Globus pallidus (tissue), 1 donor: ENCODE measurements around the gene SLC22A25.
"Not testable (repeated sequence)": the region's sequence is repeated elsewhere in the genome, so short reads cannot be mapped to it uniquely, and the experiment has no call there.

Source experiments
- DNase-seq: peaks from one replicate; pipeline ENCODE4 v3.0.0-alpha.2; 2015; ENCODE audit warnings: low spot score

The SLC22A25 gene

DNA sequence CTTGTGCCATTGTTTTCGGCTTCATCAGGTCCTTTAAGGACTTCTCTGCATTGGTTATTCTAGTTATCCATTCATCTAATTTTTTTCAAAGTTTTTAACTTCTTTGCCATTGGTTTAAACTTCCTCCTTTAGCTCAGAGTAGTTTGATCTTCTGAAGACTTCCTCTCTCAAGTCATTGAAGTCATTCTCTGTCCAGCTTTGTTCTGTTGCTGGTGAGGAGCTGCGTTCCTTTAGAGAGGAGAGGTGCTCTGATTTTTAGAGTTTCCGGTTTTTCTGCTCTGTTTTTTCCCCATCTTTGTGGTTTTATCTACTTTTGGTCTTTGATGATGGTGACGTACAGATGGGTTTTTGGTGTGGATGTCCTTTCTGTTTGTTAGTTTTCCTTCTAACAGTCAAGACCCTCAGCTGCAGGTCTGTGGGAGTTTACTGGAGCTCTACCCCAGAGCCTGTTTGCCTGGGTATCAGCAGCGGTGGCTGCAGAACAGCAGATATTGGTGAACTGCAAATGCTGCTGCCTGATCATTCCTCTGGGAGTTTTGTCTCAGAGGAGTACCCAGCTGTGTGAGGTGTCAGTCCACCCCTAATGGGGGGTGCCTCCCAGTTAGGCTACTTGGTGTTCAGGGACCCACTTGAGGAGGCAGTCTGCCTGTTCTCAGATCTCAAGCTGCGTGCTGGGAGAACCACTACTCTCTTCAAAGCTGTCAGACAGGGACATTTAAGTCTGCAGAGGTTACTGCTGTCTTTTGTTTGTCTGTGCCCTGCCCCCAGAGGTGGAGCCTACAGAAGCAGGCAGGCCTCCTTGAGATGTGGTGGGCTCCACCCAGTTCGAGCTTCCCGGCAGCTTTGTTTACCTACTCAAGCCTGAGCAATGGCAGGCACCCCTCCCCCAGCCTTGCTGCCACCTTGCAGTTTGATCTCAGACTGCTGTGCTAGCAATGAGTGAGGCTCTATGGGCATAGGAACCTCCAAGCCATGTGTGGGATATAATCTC is 7.6 kb downstream of the SLC22A25 start:
- not testable (repeated sequence) for DNase-seq

DNA sequence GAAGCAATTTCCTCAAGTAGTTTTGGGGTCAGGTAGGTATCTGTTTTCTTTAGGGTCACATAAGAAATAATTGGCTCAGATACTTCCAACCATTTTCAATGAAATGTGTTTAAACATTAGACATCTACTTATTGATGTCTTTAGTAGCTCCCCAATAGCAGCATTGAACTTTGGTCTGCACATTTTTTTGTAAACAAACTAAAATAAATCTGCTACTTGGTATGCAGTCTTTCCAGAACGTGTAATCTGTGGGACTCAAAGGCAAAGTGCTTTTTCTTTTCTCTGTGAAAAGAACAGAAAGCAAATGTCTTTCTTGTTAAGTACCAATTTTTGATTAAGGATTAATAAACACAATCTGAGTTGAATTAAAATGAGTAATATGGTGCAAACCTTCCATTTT is 13.6 kb downstream of the SLC22A25 start:
- no peak for DNase-seq

DNA sequence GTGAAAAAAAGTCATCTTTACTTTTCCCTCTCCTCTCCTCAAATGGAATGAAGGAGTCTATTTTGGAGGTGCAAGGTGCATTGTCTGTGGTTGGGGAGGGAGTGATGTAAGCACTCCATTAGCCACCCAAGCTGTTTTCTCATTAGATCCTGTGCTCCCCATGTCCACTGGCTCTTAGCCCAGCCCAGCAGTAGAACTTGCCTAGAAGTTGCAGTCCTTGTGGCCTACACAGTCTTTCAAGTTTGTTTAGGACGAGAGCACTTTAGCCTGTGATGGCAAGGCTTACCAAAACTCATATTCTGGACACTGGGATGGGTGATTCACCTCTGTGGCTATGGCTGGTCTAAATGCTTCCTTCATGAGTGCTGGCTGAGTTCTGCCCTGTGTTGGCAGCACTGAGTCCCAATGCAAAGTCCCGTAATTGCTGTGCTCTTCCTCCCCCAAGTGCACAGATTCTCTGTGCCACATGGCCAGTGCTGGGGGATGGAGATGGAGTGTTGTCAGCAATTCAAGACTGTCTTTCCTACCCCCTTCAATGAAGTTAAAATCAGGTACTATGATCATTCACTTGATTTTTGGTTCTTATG is 15.8 kb downstream of the SLC22A25 start:
- no peak for DNase-seq

DNA sequence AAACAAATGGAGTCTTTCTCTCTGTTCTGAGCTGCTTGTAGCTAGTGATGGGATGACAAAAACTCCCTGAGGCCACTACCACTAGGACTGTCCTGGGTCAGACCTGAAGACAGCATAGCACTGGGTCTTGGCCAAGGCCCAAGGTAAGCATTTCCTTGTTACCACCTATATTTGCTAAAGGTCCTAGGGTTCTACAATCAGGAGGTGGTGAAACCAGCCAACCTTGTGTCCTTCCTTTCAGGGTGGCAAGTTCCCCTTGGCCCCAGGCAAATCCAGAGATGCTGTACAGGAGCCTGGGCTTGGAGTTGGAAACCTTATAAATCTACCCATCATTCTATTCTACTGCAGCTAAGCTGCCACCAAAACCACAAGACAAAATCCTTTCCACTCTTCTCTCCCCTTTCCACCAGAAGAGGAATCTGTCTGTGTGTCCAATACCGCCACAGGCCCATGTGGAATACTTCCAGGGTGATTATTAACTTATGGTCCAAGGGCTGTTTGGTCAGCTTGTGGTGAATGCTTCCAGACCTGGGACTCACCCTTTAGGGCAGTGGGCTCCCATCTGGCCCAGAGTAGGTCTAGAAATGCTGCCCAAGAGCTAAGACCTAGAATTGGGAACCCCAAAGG is 16.8 kb downstream of the SLC22A25 start:
- no peak for DNase-seq

DNA sequence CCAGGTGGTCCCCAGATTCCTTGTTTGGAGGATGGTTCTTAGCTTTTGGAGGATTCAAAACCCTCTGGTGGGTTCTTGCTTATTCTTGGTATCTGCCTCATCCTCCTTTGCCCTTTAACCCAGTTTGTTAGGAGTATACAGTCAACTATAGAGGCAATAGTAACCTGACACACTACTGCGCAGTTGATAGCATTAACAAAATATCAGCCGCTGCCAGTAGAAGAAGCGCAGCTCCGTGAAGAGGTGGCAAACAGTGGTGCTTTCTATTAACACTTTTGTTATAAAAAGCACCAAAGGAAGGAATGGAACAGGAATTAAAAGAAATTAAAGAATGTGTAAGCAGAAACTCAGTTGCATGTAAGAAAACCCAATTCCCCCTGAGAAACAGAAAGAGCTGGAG is 29.3 kb downstream of the SLC22A25 start:
- no peak for DNase-seq

DNA sequence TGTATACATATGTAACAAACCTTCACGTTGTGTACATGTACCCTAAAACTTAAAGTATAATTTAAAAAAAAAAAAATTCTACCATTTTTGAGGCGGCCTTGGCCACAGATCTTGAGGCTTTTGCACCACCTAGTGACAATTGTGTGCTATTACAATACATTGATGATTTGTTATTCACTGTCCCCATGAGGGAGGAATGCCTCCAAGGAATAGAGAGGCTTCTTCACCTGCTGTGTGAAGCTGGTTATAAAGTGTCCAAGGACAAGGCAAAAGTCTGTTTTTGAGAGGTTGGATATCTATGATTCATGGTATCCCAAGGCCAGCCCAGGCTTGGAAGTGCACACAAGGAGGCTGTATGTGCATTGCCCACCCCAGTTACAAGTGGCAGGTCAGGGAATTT is 30.7 kb downstream of the SLC22A25 start:
- DNase-seq: no peak

DNA sequence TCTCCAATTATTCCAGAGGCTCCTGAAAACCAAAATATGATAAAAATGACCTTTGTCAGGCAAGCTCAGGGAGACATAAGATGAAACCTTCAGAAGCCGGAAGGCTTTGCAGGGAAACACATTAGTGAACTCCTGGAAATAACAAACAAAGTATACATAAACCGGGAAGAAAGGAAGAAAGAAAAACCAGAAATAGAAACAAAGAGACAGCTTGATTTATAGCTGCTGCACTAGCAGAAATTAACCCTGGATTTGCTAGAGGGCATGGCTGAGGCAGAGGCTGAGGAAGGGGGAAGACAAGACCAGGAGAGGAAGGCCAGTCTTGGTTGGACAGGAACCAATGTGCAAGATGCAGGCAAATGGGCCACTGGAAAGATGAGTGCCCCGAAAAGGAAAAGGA is 33.3 kb downstream of the SLC22A25 start:
- no peak for DNase-seq
